ENCODE data around the gene PLA2G4A.

The PLA2G4A gene

GRCh38 chr1:186843226-186843625 is 14.5 kb downstream of the PLA2G4A start:
- no peak overlapping the region for H3K27ac Mint-ChIP-seq
- H3K4me1 Mint-ChIP-seq = peaks cover 9% of the 10 kb centered on the region
- no peaks in the 10 kb centered on the region for H3K27me3 Mint-ChIP-seq (ENCODE audit: low read depth)
- H3K36me3 Mint-ChIP-seq (ENCODE audit: low read depth) = no peaks in the 10 kb centered on the region
- no peak overlapping the region for H3K4me3 Mint-ChIP-seq
- H3K9me3 Mint-ChIP-seq = no peaks in the 10 kb centered on the region
- TF ChIP-seq CTCF (IDR thresholded peaks at IDR 0.05; ENCODE audit: unreplicated experiment in 3 of 3) = no peak

DNA sequence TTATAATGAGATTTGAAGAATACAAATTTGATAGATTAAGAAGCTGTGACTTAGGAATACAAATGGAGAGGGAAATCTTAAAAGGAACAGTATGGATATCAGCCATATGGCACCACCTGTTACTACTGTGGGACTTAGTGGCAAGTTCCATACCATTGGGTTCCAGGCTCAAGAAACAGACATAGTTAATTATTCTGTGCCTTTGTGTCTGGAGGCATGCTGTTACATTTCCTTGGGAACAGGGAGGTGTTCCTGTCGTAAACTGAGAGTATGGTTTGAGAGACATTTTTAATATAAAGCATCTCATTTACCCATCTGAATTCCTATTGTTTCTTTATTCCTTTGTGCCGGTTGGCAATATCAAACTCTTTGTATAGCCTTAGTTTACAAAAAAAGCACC is 15.2 kb downstream of the PLA2G4A start:
- Mint-ChIP-seq H3K36me3 (ENCODE audit: low read depth) (no peaks in the 10 kb centered on the region), H3K27ac (no peak overlapping the region), H3K9me3 (no peaks in the 10 kb centered on the region), H3K4me1 (peaks cover 9% of the 10 kb centered on the region), H3K4me3 (no peak overlapping the region), H3K27me3 (ENCODE audit: low read depth) (no peaks in the 10 kb centered on the region)
- TF ChIP-seq CTCF (IDR thresholded peaks at IDR 0.05; ENCODE audit: unreplicated experiment in 3 of 3) = no peak

DNA sequence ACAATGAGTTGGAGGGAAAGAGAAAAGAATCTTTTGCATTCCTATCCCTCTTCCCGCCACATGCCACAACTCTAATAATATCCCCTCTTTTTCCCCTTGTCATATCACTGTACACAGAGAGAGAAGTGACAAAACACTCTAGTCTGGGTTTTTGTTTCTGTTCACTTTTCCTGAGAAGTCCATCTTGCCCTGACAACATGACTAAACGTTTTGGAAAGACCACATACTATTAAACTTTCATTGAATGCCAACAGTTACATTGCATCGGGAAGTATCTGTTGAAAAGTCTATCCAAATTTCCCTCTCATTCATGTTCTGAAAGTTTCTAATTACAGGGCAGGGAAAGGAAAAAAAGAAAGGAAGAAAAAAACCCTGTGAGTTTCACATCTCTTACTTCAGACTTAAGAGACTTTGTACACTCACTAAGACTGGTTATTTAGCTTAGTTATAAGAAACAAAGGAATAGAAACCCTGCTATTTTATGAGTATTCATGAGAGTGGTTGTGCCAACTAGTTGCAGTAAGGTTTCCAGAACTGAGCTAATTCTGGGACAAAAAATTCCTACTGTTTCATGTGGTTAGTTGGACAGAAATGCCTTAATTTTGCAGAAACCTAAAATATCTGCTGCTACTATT is 16.9 kb downstream of the PLA2G4A start:
- TF ChIP-seq CTCF (IDR thresholded peaks at IDR 0.05; ENCODE audit: unreplicated experiment in 3 of 3) = no peak
- Mint-ChIP-seq H3K4me1 (peaks cover 5% of the 10 kb centered on the region), H3K9me3 (no peaks in the 10 kb centered on the region), H3K27me3 (ENCODE audit: low read depth) (no peaks in the 10 kb centered on the region), H3K4me3 (no peak overlapping the region), H3K36me3 (ENCODE audit: low read depth) (no peaks in the 10 kb centered on the region), H3K27ac (no peak overlapping the region)

DNA sequence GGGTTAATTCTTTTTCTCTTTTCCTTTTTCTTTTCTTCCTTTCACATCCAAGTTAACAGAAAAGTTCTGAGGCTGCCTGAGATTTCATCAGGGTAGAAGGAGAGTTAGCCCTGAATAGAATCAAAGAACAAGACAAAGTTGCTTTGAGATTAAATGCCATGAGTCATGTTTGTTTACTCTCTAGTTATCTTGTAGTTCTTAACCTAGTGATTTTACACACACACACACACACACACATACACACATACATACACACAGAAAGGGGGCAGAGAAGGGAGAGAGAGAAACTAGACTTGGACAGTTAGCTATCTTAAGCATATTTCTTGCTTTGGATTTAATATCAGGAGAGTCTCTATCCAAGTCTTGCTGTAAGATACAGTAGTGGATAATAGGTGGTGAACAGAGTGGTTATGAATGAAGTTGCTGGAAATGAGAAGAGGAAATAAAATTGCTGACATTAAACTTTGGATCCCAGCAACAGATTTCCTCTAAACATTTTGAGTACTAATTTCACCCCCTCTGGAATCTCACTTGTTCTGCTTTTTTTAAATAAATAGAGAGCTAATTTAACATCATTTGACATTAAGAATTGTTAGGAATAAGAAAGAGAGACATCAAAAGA is 19.9 kb downstream of the PLA2G4A start:
- no peak for TF ChIP-seq CTCF (IDR thresholded peaks at IDR 0.05; ENCODE audit: unreplicated experiment in 3 of 3)
- no peaks in the 10 kb centered on the region for H3K36me3 Mint-ChIP-seq (ENCODE audit: low read depth)
- peaks cover 5% of the 10 kb centered on the region for H3K4me1 Mint-ChIP-seq

GRCh38 chr1:186849271-186849671 is 20.5 kb downstream of the PLA2G4A start:
- Mint-ChIP-seq H3K9me3 (no peaks in the 10 kb centered on the region), H3K27ac (no peak overlapping the region), H3K4me3 (no peak overlapping the region), H3K27me3 (ENCODE audit: low read depth) (no peaks in the 10 kb centered on the region), H3K4me1 (peaks cover 5% of the 10 kb centered on the region), H3K36me3 (ENCODE audit: low read depth) (no peaks in the 10 kb centered on the region)
- TF ChIP-seq CTCF (IDR thresholded peaks at IDR 0.05; ENCODE audit: unreplicated experiment in 3 of 3) = no peak

More for the DNA sequence above, 19.9 kb downstream of the PLA2G4A start:
- H3K27me3 Mint-ChIP-seq (ENCODE audit: low read depth) = no peaks in the 10 kb centered on the region
- H3K9me3 Mint-ChIP-seq = no peaks in the 10 kb centered on the region
- no peak overlapping the region for H3K27ac Mint-ChIP-seq
- no peak overlapping the region for H3K4me3 Mint-ChIP-seq

GRCh38 chr1:186849826-186850225 is 21.1 kb downstream of the PLA2G4A start:
- Mint-ChIP-seq H3K4me1 (peaks cover 5% of the 10 kb centered on the region), H3K27ac (no peak overlapping the region), H3K27me3 (ENCODE audit: low read depth) (no peaks in the 10 kb centered on the region), H3K9me3 (no peaks in the 10 kb centered on the region), H3K4me3 (no peak overlapping the region), H3K36me3 (ENCODE audit: low read depth) (no peaks in the 10 kb centered on the region)
- no peak for TF ChIP-seq CTCF (IDR thresholded peaks at IDR 0.05; ENCODE audit: unreplicated experiment in 3 of 3)
